CD4-positive, alpha-beta T cell treated with Interleukin-21 for 1 hour (primary cell): ENCODE data around the gene ARAF.

Experiments used
- DNase-seq: peaks from one replicate; pipeline ENCODE4 v3.0.0-alpha.2; 2020

The ARAF gene

DNA sequence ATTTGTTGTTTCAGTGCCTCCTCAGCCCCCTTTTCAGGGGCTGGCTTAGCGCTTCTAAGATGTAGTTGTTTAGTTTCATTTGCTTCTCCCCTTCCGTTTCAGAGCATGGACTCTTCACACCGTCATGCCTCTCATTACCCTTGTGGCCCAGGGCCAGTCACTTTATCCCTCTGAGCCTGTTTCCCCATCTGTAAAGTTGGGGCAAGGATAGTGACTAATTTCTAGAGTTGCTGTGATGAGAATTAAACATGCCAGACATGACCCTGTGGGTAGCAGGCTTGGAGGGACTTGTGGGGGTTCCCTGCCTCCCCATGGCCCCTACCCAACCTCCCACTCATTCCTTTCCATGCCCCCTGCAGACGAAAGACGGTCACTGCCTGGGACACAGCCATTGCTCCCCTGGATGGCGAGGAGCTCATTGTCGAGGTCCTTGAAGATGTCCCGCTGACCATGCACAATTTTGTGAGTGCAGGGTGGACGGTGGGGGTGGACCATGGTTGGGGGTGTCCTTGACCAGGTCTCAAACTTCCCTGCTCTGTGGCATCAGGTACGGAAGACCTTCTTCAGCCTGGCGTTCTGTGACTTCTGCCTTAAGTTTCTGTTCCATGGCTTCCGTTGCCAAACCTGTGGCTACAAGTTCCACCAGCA is 3.6 kb downstream of the ARAF start:
- DNase-seq: no peak

DNA sequence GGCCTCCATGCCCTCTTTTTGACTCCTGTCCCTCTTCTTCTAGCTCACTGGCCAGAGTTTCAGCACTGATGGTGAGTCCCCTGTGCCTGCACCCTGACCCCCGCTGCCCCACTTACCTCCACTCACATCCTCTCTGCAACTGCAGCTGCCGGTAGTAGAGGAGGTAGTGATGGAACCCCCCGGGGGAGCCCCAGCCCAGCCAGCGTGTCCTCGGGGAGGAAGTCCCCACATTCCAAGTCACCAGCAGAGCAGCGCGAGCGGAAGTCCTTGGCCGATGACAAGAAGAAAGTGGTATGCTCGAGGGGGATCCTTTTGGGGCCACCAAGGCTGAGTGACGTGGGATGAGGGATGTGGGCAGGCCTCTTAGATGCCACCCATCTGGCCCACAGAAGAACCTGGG is 5.8 kb downstream of the ARAF start:
- no peak for DNase-seq

DNA sequence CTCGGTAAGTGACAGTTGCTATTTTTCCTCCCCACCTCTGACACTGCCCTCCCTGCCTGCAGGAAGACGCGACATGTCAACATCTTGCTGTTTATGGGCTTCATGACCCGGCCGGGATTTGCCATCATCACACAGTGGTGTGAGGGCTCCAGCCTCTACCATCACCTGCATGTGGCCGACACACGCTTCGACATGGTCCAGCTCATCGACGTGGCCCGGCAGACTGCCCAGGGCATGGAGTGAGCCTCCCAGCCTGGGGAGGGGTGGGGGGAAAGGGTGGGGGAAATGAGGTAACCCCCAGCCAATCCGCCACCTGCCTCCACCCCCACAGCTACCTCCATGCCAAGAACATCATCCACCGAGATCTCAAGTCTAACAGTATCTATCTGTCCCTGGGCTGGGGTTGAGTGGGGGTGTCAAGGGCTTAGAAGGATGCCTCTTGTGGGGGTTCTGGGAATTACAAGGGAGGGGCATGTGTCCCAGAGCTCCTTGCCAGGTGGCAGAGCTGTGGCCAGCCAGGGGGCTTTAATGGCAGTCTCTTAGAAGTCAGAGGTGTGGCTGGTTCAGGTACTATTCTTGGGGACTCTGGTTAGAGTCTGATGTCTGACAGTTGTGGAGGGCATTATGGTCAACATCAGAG is 7.8 kb downstream of the ARAF start:
- peak; percentile 44 for DNase-seq

DNA sequence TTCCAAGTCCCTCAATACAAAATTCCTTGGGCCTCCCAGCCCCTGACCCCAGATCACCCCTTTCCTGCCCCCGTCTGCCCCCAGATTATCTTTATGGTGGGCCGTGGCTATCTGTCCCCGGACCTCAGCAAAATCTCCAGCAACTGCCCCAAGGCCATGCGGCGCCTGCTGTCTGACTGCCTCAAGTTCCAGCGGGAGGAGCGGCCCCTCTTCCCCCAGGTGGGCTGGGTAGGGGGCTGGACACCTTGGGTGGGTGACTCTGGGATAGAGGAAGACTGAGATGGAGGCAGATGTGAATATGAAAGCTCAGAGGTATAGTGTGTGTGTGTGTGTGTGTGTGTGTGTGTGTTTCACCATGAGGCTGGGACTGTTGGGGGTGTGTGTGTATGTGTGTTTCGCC is 9.8 kb downstream of the ARAF start:
- no peak for DNase-seq

DNA sequence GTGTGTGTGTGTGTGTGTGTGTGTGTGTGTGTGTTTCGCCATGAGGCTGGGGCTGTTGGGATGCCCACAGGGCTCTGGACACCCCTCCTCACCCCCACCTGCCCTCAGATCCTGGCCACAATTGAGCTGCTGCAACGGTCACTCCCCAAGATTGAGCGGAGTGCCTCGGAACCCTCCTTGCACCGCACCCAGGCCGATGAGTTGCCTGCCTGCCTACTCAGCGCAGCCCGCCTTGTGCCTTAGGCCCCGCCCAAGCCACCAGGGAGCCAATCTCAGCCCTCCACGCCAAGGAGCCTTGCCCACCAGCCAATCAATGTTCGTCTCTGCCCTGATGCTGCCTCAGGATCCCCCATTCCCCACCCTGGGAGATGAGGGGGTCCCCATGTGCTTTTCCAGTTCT is 10.2 kb downstream of the ARAF start:
- no peak for DNase-seq

DNA sequence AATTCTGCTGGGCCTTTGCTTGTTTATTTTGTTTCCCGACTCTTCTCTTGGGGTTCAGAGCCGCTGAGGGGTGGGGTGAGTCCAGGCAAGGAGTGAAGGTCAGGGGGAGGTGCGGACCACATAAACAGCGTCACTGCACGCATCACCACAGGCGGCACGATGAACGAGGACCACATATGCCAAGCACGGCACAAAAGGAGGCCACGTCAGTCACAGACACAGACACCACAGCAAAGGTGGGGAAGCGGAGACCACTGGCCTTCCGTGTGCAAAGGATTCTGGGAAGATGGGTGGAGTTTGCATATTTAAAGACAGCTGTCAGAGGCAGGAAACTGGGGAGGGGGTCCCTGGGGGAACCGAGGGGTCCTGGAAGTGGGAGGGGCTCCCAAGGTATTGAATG is 10.9 kb downstream of the ARAF start:
- no peak for DNase-seq

DNA sequence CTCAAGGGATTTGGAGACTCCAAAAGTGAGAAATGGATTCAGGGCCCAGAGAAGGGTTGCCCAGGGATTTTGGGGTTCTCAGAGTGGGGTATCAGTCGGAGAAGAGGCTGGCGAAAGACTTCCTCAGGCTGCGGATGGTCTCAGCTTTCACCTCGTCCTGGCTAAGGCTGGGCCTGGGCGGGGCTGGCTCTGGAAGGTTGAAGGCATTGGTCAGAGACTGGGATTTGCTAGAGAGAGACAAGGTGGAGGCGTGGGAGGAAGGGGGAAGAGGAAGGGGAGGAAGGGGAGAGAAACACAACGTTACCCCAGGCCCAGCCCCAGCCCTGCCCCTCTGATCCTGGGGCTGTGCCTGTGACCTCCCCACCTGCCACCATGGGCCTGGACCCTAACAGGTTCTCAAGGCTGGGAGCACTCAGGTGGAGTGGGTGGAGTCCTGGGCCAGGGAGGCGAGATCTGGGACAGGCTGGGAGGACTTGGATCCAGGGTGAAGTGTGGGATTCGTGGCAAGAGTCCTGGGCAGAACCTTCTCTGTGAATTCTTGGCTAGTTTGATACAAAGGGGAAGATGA is 11.9 kb downstream of the ARAF start:
- DNase-seq: no peak

DNA sequence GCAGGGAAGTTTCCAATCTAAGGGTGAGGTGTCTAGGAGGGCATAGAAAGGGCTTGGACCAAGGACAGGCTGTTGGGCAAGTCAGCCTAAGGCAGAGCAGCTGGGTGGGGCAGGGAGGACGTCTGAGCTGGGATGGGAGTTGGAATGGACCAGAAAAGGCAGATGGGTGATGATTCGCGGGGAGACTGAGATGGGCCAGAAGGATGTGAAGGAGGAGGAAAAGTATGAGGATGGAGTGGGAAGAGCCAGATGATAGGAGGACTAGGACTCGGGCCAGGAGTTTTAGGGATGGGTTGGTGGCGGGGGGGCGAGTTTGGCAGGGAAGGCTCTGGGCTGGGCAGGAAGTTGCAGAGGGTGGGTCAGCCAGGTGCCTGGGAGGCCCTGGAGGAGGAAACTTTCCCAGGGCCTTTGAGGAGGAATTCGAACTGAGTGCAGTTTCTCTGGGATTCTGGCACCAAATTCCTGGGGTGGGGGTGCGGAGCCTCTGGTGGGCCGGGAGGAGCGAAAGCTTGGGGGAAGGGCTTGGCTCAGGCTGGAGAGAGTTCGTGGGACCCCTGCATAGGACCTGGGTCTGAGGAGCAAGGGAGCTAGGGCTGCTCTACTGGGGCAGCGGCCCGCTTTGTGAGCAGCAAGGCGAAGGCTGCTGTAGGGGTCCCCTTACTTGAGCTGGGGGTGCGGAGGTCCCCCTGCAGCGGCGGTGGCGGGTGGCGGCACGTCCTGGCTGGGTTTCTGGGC is 12.5 kb downstream of the ARAF start:
- no peak for DNase-seq

DNA sequence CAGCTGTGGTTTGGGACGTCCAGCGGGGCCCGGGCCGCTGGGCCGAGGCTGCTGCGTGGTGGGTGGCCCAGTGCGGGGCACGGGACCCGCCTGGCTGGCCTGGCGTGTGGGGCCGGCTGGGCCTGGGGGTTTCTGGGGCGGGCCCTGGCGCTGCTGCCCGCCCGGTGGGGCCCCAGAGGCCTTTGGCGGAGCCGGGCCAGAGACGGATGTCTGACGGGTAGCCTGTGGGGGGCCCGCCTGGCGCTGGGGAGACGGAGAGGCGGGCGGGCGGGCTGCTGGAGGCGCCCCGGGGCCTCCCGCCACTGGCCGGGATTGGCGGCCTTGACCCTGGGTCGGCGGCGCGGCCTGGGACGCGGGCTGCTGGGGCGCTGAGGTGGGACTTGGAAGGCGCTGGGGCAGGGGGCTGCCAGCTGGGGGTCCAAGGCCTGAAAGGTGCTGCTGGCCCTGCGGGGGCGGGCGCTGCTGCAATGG is 13.1 kb downstream of the ARAF start:
- no peak for DNase-seq

DNA sequence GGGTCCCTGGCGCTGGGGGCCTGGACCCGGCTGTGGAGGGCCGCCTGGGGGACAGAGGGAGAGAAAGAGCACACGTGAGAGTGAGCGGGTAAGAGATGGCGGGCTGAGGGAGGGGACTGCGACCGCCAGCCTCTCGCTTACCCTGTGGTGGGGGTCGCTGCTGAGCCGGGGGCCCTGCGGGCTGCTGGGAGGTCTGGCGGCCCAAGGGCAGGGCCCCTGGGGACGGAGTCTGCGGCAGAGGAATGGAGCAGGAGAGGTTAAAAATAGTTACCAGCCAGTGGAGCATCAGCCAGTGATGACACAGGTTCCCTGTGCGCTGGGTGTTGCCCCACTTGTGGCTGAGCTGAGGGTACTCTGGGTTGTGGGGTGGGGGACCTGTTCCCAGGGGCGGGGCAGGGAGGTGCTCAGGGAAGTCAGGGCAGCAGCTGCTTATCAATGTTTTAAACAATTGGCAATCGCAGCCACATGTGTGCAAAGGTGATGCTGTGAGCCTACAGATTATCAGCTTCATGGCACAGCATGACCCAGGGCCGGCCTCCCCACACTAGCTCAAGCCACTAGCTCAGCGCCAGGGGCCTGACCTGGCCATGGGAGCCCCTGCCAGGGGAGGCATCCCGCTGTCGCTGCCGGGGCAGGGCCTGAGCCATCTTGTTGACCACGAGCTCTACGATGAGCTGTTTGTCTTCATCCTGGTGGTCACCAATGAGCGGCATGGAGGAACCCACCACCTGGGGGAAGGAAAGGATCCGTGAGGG is 13.7 kb downstream of the ARAF start:
- no peak for DNase-seq

DNA sequence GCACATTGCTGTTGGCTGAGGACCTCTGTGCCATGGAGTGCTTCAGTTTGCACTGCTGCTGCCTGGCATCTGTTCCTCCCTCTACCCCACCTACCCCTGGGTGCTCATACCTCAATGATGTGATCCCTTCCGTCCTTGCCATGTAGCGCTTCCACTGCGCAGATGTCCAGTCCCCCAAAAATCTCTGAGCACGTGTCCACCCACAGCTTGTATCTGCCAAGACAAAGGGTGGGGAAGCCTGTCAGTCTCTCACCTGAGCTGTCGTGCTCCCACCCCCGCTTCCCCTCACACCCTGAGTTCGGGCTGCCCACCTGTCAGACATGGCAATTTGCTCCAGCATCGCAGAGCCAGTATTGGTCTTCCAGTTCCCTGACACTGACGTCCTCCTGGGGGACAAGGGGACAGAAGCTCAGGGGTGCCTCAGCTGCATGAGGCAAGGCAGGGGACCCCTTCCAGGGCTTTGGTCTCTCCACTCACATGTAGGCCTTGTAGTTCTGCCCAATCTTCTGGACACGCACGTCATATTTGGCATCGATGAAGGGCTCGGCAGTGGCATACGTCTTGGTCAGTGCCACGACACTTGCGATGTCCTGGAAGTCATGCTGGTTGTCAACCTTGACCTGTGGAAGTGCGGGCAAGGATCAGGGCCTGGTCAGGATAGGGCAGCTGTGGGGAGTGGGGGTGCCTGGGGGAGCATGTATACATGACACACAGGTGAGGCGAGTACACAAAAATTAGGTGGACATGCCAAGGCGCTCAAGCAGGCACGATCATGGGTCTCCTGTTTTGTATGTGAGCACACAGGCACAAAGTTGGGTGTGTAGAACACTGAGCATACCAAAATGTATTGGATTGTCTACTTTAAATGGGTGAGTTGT is 15.3 kb downstream of the ARAF start:
- DNase-seq: no peak

DNA sequence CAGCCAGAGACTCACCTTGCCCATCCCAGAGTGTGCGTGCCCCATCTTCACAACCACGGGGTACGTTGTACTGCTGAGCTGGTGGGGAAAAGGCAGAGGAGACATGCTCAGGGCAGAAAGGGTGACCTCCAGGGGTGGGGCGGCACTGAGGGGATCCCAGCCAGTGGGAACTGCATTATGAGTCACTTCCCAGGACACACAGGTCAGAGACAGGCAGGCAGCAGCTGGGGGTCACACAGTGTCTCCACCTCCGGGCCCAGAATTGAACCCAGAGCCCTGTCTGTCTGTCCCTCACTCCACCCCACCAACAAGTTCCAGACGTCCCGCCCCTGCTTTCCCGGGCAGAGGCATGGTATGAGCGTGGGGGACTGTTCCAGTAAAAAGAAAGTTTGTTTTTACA is 16.4 kb downstream of the ARAF start:
- DNase-seq: no peak

DNA sequence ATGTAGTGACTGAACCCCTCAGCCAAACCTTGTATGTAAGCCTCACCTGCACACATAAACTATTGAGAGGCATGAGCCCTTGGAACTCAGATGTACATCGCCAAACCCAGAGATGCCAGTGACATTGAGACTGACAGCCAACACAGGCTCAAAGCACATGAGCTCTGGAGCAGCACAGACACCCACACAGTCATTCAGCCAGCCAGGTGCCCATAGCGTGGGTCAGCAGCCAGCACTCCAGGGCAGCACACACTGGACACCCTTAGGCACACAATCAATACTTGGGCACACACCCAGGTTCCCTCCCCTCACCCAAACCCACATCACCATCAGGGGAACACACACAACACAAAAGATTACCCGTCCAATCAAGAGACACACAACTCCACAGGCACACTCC is 16.9 kb downstream of the ARAF start:
- no peak for DNase-seq

DNA sequence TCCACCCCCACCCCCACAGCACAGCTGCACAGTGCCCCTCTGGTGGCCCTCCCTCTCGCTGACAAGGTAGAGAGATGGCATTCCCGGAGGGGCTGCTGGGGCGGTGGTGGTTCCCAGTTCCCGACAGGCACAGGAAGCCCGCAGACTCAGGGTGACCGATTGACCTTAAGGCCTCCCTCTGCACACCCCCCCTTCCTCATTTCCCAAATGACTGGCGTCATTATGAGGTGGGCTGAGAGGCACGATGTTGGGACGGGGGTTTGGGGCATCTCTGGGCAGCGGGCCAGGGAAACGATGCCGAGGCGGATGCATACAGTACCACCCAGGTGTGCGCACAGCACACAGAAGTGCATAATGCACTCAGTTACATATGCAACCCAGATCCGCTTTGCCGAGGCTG is 17.7 kb downstream of the ARAF start:
- DNase-seq: no peak

DNA sequence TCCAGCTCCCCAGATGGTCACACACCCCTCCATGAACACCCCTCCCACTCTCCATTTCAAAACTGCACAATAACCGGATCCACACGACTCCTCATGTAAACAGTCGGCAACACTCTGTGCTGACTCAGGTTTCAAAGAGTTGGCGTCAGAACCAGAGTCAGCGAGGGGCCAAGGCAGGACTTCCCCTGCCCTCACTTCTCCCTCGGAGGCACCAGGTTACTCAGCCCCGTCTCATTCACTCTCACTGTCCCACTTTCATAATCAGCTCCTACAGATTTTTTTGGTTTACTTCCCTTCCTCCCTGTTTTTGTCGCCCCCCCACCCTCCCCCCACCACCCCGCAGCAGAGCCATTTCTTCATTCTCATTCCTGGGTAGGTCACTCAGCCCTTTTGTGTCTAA is 18.5 kb downstream of the ARAF start:
- DNase-seq: peak; percentile 18

DNA sequence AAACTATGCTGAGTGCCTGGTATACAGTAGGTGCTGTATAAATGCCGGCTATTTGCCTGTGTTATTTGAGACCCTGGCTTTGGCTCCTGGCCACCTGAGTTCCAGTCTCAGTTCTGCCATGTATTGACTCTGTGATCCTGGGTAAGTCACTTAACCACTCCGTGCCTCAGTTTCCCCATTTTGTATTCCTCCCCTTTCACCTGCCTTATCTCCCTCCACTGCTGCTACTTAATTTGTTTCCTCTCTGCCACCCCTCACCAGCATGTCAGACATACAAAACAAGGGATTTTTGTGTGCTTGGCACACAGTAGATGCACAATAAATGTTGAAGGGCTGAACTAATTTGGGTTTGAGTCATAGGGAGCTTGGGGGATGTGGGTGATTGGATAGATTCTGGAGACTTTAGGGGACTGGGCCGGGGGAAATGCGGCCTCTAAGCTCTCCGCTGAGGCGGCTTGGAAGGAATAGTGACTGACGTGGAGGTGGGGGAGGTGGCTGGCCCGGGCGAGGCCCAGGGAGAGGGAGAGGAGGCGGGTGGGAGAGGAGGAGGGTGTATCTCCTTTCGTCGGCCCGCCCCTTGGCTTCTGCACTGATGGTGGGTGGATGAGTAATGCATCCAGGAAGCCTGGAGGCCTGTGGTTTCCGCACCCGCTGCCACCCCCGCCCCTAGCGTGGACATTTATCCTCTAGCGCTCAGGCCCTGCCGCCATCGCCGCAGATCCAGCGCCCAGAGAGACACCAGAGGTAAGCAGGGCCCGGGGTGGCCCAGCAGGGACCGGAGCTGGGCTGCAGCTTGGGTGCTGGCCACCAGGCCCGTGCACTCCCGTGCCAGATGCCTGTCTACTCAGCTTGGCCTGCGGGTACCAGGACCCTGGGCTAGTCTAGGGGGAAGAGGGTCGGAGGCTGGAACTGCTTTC is 21.0 kb downstream of the ARAF start, which contains the start of gene TIMP1:
TSS of gene TIMP1 (plus strand) at position 706 of the 917 bp plus-strand sequence. CDS start 980 bp downstream, outside the sequence.
- DNase-seq: peak; percentile 83

DNA sequence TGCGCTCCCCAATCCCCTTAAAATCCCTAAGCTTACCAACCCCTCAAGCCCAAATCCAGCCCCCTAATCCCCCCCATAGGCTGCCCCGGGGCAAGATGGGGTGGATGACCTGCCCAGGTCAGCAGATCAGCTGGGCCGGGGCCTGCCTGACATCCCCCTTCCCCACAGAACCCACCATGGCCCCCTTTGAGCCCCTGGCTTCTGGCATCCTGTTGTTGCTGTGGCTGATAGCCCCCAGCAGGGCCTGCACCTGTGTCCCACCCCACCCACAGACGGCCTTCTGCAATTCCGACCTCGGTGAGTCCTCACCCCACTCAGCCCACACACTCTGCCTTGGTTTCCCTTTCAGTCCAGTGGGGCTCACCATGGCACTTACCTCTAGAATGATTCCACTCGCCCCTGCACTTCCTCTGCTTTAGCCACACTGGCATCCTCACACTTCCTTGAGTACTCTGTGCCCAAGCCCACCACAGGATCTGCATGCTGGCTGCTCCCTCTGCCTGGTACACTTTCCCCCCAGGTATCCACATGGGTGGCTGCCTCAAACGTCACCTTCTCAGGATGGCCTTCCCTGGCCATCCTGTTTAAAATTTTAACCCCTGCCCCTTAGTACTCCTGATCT is 22.3 kb downstream of the ARAF start:
- DNase-seq: no peak

DNA sequence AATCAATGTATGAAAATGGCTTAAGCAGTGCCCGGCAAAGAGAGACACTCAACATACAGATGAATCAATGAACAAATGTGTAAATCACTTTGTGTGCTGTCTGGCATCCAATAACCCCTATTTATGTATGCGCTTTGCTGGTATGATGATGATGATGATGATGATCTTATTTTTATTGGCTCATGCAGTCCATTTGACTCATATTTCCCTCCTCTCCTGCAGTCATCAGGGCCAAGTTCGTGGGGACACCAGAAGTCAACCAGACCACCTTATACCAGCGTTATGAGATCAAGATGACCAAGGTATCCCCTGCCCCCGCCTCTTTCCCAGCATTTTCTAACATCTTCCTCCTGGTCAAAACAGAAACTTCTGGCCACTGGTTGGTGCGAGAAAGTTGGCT is 23.7 kb downstream of the ARAF start:
- no peak for DNase-seq

DNA sequence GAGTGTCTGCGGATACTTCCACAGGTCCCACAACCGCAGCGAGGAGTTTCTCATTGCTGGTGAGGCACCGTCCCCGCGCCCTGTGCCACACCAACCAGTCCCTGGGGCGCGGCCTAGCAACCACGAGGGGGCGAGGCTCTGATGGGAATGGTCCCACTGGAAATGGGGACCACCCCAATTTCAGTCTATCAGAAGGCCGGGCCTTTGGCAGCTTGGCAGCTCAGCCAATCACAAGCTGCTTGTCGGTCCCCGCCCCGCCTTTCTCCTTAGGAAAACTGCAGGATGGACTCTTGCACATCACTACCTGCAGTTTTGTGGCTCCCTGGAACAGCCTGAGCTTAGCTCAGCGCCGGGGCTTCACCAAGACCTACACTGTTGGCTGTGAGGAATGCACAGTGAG is 24.3 kb downstream of the ARAF start:
- DNase-seq: no peak

DNA sequence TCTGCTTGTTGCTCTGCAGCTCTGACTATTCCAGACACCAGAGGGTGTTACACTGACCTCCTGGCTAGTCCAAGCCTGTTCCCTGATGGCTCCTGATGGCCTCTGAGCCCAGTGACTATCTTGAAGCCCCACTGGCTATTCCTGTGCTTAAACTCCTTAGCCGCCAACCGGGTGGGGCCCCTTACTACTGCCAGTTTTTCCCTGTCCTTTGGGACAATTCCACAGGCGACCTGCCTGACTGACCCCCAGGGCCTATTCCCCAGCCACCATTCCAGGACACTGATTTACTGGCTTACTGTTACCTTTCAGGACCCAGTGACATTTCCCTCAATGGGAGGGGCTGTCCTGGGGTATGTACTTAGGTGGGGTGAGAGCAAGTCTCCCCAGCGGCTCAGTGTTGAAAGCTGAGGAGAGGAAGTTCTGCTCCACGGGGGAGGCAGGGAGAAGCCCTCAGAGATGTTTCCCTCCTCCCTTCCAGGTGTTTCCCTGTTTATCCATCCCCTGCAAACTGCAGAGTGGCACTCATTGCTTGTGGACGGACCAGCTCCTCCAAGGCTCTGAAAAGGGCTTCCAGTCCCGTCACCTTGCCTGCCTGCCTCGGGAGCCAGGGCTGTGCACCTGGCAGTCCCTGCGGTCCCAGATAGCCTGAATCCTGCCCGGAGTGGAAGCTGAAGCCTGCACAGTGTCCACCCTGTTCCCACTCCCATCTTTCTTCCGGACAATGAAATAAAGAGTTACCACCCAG is 25.2 kb downstream of the ARAF start:
- no peak for DNase-seq
